ENCODE measurements around the gene SLC26A4. TPM values are rescaled to one million over a fixed set of nuclear protein-coding genes. Genes with fewer than 3 reads are reported as not detected.

Gene SLC26A4
- total RNA-seq, 2 donors from 2014 or later: 0.42 TPM; not detected in 1

GRCh38 chr7:107718456-107719193 is 58.0 kb downstream of the SLC26A4 start:
- no peak overlapping the region for H3K27ac Mint-ChIP-seq
- Histone ChIP-seq H3K4me3 (ENCODE audit: low read length) (no peak overlapping the region), H3K9me3 (ENCODE audit: control insufficient read depth, low read length) (no peaks in the 10 kb centered on the region), H3K27me3 (ENCODE audit: control insufficient read depth, insufficient read depth, low read length, poor library complexity, severe bottlenecking) (no peaks in the 10 kb centered on the region), H3K4me1 (ENCODE audit: control insufficient read depth, insufficient read depth, low read length) (no peaks in the 10 kb centered on the region), H3K27ac (ENCODE audit: low read depth, low read length) (no peak overlapping the region), H3K9ac (ENCODE audit: extremely low read depth, low read length, poor library complexity, severe bottlenecking) (no peak overlapping the region), H3K36me3 (ENCODE audit: control insufficient read depth, insufficient read depth, low read length) (no peaks in the 10 kb centered on the region)
- WGBS, 2 experiments (ENCODE audit: insufficient coverage in 1 of 2, insufficient read length in 1 of 2): 80 to 89% methylated on average over 1 to 4 of the region's 4 CpGs
- no peak overlapping the region for H3K4me3 Mint-ChIP-seq
- H3K9me3 Mint-ChIP-seq: no peaks in the 10 kb centered on the region
- DNase-seq: no peak
- H3K36me3 Mint-ChIP-seq (ENCODE audit: low read depth): no peaks in the 10 kb centered on the region
- no peak for TF ChIP-seq CTCF (conservative IDR thresholded peaks at IDR 0.05)
- peaks cover under 1% of the 10 kb centered on the region for H3K27me3 Mint-ChIP-seq (ENCODE audit: insufficient read depth)
- no peaks in the 10 kb centered on the region for H3K4me1 Mint-ChIP-seq

GRCh38 chr7:107721286-107721685 is 60.7 kb downstream of the SLC26A4 start:
- Histone ChIP-seq H3K27ac (ENCODE audit: low read depth, low read length) (no peak overlapping the region), H3K9me3 (ENCODE audit: control insufficient read depth, low read length) (no peaks in the 10 kb centered on the region), H3K27me3 (ENCODE audit: control insufficient read depth, insufficient read depth, low read length, poor library complexity, severe bottlenecking) (no peaks in the 10 kb centered on the region), H3K9ac (ENCODE audit: extremely low read depth, low read length, poor library complexity, severe bottlenecking) (no peak overlapping the region), H3K4me3 (ENCODE audit: low read length) (no peak overlapping the region), H3K36me3 (ENCODE audit: control insufficient read depth, insufficient read depth, low read length) (no peaks in the 10 kb centered on the region), H3K4me1 (ENCODE audit: control insufficient read depth, insufficient read depth, low read length) (no peaks in the 10 kb centered on the region)
- Mint-ChIP-seq H3K27ac (no peak overlapping the region), H3K36me3 (ENCODE audit: low read depth) (no peaks in the 10 kb centered on the region), H3K4me1 (no peaks in the 10 kb centered on the region), H3K4me3 (no peak overlapping the region), H3K9me3 (no peaks in the 10 kb centered on the region), H3K27me3 (ENCODE audit: insufficient read depth) (peaks cover 7% of the 10 kb centered on the region)
- WGBS, 2 experiments (ENCODE audit: insufficient coverage in 1 of 2, insufficient read length in 1 of 2): 90% methylated on average over 1 of the region's 1 CpG; no CpG with 5 or more reads in 1 of the 2 experiments
- DNase-seq: no peak
- no peak for TF ChIP-seq CTCF (conservative IDR thresholded peaks at IDR 0.05)

- no peaks in the 10 kb centered on the region for H3K9me3 Mint-ChIP-seq
- no peaks in the 10 kb centered on the region for H3K36me3 ChIP-seq (ENCODE audit: control insufficient read depth, insufficient read depth, low read length)
- H3K27ac ChIP-seq (ENCODE audit: low read depth, low read length): no peak overlapping the region
- no peak overlapping the region for H3K4me3 ChIP-seq (ENCODE audit: low read length)
- peaks cover 15% of the 10 kb centered on the region for H3K27me3 Mint-ChIP-seq (ENCODE audit: insufficient read depth)
- TF ChIP-seq CTCF (conservative IDR thresholded peaks at IDR 0.05): no peak
- H3K36me3 Mint-ChIP-seq (ENCODE audit: low read depth): no peaks in the 10 kb centered on the region
- no peaks in the 10 kb centered on the region for H3K4me1 ChIP-seq (ENCODE audit: control insufficient read depth, insufficient read depth, low read length)
- H3K4me1 Mint-ChIP-seq: no peaks in the 10 kb centered on the region
- no peak for DNase-seq
- peaks cover 5% of the 10 kb centered on the region for H3K27me3 ChIP-seq (ENCODE audit: control insufficient read depth, insufficient read depth, low read length, poor library complexity, severe bottlenecking)
- no peak overlapping the region for H3K27ac Mint-ChIP-seq
- WGBS, 2 experiments (ENCODE audit: insufficient coverage in 1 of 2, insufficient read length in 1 of 2): 82% methylated on average over 2 of the region's 2 CpGs; no CpG with 5 or more reads in 1 of the 2 experiments
- H3K9me3 ChIP-seq (ENCODE audit: control insufficient read depth, low read length): no peaks in the 10 kb centered on the region
- H3K9ac ChIP-seq (ENCODE audit: extremely low read depth, low read length, poor library complexity, severe bottlenecking): no peak overlapping the region
- no peak overlapping the region for H3K4me3 Mint-ChIP-seq
These were observed 62.6 kb downstream of the SLC26A4 start for GRCh38 chr7:107723255-107723654.
